BJ (cell line): ENCODE data around the gene MGAT3. TPM values are rescaled to one million over a fixed set of nuclear protein-coding genes. Genes with fewer than 3 reads are reported as not detected.

Source experiments
- CTCF ChIA-PET: fragments of 350-600 bp; formaldehyde crosslinking; extraction: SDS; loops from one replicate; lab custom pipeline; 2021; ENCODE audit warnings: antibody characterized with exemption, inconsistent platforms; lab: Yijun Ruan, JAX
- POLR2A ChIA-PET: fragments of 300-600 bp; sonication (Branson Sonifier 250); formaldehyde crosslinking; extraction: SDS; loops from one replicate; lab custom pipeline; 2021; ENCODE audit warnings: antibody characterized with exemption; lab: Charles Lee
- DNase-seq: peaks from one replicate; pipeline ENCODE4 v3.0.0-alpha.2; 2011; ENCODE audit warnings: low read depth
- H3K27me3 ChIP-seq: 2 replicates; pipeline ENCODE4 v1.6.0; 2011; ENCODE audit warnings: low read length; ENCODE audit not compliant: control insufficient read depth, insufficient read depth
- H3K36me3 ChIP-seq: 2 replicates; pipeline ENCODE4 v1.5.1; 2011; ENCODE audit warnings: low read length; ENCODE audit not compliant: control insufficient read depth, insufficient read depth
- H3K4me3 ChIP-seq: 2 replicates; pipeline ENCODE4 v1.5.1; 2011; ENCODE audit warnings: low read depth, mild to moderate bottlenecking, control low read depth, low read length
- CTCF ChIP-seq: IDR thresholded peaks from 2 replicates; pipeline ENCODE4 v1.5.1; 2011; ENCODE audit warnings: low read depth, mild to moderate bottlenecking, control low read depth, inconsistent platforms, low read length, moderate library complexity; ENCODE audit not compliant: insufficient read depth
- polyA plus RNA-seq: library from polyadenylated mRNA; depleted of rRNA; stranded (reverse); fragments of >200 nt; gene quantifications from 2 replicates; pipeline ENCODE4 v1.2.3, GENCODE V29; 2011

MGAT3 gene
- polyA plus RNA-seq, 1 experiment = 0.53 TPM

DNA sequence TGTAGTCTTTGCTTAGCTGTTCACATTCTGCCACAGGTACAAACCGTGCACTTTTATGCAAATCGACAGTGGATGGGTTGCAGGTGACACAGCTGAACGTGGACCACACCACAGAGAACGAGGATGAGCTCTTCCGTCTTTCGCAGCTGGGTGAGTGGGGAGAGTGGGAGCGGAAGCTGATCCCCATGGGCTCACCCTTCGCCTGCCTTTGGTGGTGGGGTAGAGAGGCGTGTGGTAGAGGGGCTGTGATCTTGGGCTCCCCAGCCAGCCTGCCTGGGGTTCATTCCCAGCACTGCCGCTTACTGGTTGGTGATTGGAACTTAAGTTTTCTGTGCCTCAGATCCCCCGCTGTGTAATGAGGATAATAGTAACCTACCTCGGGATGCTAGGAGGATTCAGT is 38.1 kb upstream of the MGAT3 start:
- CTCF ChIA-PET = interaction anchor here (1.0 to 3.1 kb wide), 2 partner anchors 9 to 110 kb away, joined by 3 to 10 read pairs; no protein-coding TSS in a partner anchor
- POLR2A ChIA-PET = no interaction called here
- Histone ChIP-seq H3K27me3 (no peaks in the 10 kb centered on the region), H3K36me3 (peaks cover 42% of the 10 kb centered on the region), H3K4me3 (no peak overlapping the region)
- no peak for DNase-seq
- no peak for TF ChIP-seq CTCF

DNA sequence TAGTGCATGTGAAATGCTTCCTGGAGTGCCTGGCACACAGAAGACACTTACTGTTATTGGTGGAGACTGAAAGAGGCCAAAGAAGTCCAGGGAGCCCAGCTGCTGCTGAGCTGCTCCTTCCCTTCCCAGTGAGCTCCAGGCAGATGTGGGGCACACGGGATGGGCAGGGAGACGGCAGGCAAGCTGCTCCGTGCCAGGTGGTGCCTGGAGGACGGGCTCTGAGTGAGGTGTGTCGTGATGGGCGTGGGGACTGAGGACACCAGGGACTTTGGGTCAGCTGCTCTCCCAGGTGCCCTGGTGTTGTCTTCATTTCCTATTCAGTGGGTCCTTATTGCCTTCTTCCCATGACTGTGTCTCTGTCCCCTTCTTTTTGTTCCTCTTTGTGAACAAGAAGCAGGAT is 37.7 kb upstream of the MGAT3 start:
- no peaks in the 10 kb centered on the region for H3K27me3 ChIP-seq
- no peak for TF ChIP-seq CTCF
- H3K36me3 ChIP-seq = peaks cover 42% of the 10 kb centered on the region
- CTCF ChIA-PET = interaction anchor here (1.0 to 3.1 kb wide), 2 partner anchors 9 to 110 kb away, joined by 3 to 10 read pairs; no protein-coding TSS in a partner anchor
- POLR2A ChIA-PET = no interaction called here
- H3K4me3 ChIP-seq = no peak overlapping the region
- no peak for DNase-seq

DNA sequence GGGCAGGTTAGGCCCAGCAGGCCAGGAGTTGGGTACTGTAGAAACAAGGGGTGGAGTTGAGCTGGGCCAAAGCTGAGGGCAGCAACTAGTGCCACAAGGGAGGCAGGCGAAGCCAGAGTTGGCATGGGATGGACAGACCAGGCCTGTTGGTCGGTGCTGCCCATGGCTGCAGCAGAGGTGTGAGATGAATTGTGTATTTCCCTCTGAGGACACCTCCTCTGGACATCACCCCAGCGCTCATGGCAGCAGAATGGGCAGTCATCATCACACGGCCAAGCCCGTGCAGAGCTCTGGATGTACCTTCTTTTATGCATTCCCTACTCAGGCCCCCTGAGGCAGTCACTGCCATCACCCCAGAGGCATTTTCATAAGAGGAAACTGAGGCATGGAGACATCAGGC is 36.9 kb upstream of the MGAT3 start:
- CTCF ChIA-PET = interaction anchor here (1.0 kb wide), 1 partner anchor 8 kb away, joined by 3 read pairs; no protein-coding TSS in a partner anchor
- TF ChIP-seq CTCF = no peak
- Histone ChIP-seq H3K36me3 (peaks cover 41% of the 10 kb centered on the region), H3K27me3 (no peaks in the 10 kb centered on the region), H3K4me3 (no peak overlapping the region)
- DNase-seq = no peak
- POLR2A ChIA-PET = no interaction called here

DNA sequence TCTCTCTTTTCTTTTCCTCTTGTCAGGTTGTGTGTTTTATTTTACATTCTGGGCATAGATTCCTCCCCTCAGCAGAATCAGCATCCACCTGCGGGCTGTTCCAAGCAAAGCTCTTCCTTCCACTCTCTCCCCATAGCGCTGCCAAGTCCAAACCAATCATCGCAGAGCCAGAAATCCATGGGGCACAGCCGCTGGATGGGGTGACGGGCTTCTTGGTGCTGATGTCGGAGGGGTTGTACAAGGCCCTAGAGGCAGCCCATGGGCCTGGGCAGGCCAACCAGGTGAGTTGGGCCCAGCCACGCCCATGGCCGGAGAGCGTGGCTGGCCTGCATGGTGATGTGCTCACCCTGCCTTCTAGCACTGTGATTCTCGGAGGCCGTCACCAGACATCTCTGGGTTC is 35.1 kb upstream of the MGAT3 start:
- Histone ChIP-seq H3K27me3 (no peaks in the 10 kb centered on the region), H3K4me3 (no peak overlapping the region), H3K36me3 (peaks cover 34% of the 10 kb centered on the region)
- CTCF ChIA-PET = interaction anchor here (0.6 to 1.5 kb wide), 2 partner anchors 10 to 15 kb away, joined by 3 read pairs; no protein-coding TSS in a partner anchor
- no peak for DNase-seq
- TF ChIP-seq CTCF = no peak
- POLR2A ChIA-PET = no interaction called here

- CTCF ChIA-PET = interaction anchor here (0.6 to 1.5 kb wide), 2 partner anchors 10 to 15 kb away, joined by 3 read pairs; no protein-coding TSS in a partner anchor
- Histone ChIP-seq H3K27me3 (no peaks in the 10 kb centered on the region), H3K36me3 (peaks cover 34% of the 10 kb centered on the region), H3K4me3 (no peak overlapping the region)
- POLR2A ChIA-PET = no interaction called here
- DNase-seq = no peak
- TF ChIP-seq CTCF = no peak
These were observed 34.7 kb upstream of the MGAT3 start for GRCh38 chr22:39422101-39422500.
